Stimulated activated CD4-positive, alpha-beta T cell treated with anti-CD3 and anti-CD28 coated beads, Interleukin-1b, Interleukin-23, amount 100 ng/mL, for 24 hours (primary cell): ENCODE measurements around the gene NRXN3.

Experiments used
- DNase-seq, 4 experiments: peaks; one replicate each; pipeline ENCODE4 v3.0.0-alpha.2; 2020; ENCODE audit warnings: low read depth in 4 of 4, low spot score in 1 of 4

Gene NRXN3

DNA sequence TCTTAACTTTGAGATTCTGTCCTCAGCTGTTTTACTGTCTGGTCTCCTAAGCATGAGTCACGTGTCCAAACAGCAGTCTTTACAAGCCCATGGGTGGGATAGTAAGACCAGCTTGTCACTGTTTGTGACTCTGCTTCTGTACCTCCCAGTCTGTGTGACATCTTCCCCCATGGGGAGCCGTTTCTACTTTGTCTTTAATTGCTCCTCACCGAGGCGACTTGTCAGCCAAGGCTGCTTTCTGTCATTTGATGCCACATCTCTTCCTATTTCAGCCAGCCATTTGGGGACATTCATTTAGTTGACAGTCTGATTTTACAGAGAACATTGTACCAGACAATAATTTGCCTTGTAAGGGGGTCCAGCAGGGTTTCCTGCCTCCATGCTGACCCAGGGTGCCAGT, 534.8 kb downstream of the NRXN3 start:
- no peak for DNase-seq

DNA sequence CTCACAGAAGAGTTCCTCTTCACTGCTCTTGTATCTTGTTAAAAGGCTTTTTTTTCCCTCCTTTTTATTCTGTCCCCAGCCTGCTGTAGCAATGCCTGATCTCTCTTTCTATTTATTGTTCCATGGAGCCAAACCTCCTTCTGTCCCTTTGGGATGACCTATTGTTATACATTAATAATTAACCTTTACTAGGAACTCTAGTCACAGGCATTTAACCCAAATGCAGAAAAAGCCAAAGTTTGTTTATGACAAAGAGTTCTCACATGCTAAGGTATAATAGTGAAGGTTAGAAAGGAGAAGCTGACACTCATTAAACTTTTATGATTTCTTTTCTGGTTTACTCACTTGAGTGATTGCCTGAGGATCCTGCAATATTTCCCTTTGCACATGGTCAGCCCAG, 535.8 kb downstream of the NRXN3 start:
- DNase-seq = no peak

DNA sequence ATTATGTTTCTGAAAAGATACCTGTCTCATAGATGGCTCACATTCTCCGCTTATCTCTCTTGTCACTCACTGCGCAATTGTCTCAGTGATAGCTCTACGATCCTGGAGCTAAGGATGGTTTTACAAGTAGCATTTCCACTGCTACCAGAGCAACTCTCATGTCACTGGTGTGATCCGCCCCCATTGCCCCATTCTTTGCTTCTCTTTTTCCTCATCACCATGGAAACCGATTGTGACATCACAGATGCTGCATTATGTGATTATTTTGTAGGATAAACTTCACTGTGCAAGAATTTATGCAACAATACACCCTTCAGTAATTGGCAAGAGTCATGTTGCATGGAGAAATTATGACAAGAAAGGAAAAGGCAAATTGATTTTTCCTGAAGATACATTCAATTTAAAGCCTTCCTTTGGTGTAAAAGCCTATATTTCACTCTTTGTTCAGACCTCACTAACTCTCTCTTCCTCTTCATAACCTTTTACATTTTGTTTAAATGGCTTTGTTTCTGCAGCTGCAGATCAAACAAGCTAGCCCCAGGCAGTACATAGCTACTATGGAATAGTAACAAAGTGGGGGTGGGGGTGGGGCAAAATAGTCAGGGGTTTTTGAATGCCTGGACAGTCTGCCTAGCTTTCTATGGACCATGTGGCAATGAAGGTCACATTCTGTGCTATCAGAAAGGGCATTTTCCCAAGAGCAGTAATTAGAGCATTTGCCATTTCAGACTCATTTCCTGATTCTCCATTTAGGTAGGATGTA, 539.8 kb downstream of the NRXN3 start:
- DNase-seq = no peak

DNA sequence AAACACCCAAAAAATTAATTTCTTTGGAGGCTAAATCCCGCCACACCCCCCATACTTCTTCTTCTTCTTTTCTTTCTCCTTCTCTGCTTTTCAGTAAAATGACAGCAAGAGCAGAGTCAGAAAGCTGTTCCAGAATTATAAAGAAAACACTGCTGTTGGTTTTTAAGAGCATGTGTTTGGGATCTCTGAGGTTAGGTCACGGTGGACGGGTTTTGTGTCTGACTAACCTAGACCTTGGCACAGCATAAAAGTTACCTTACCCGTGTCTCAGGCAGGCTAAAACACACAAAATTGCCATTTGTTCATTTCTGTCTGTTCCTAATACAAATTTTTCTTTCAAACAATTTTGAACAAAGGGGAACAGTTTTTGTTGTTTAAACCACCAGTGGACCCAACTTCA, 540.8 kb downstream of the NRXN3 start:
- DNase-seq = no peak

DNA sequence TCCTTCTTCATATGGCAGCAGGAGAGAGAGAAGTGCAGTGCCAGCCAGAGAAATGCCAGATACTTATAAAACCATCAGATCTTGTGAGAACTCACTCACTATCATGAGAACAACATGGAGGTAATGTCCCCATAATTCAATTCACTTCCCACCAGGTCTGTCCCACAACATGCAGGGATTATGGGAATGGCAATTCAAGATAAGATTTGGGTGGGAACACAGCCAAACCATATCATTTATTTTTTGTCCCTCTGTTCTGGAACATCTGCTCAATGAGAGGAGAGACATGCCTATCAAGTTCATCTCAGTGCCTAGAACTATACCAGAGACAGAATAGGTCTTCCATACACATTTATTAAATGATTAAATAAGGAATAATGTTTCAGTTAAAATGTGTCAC, 543.5 kb downstream of the NRXN3 start:
- DNase-seq = no peak

DNA sequence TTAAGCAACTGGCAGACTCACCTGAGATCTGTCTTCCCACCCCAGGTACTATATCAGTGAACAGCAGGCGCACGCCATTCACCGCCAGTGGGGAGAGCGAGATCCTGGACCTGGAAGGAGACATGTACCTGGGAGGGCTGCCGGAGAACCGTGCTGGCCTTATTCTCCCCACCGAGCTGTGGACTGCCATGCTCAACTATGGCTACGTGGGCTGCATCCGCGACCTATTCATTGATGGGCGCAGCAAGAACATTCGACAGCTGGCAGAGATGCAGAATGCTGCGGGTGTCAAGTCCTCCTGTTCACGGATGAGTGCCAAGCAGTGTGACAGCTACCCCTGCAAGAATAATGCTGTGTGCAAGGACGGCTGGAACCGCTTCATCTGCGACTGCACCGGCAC, 544.5 kb downstream of the NRXN3 start:
- DNase-seq = no peak

DNA sequence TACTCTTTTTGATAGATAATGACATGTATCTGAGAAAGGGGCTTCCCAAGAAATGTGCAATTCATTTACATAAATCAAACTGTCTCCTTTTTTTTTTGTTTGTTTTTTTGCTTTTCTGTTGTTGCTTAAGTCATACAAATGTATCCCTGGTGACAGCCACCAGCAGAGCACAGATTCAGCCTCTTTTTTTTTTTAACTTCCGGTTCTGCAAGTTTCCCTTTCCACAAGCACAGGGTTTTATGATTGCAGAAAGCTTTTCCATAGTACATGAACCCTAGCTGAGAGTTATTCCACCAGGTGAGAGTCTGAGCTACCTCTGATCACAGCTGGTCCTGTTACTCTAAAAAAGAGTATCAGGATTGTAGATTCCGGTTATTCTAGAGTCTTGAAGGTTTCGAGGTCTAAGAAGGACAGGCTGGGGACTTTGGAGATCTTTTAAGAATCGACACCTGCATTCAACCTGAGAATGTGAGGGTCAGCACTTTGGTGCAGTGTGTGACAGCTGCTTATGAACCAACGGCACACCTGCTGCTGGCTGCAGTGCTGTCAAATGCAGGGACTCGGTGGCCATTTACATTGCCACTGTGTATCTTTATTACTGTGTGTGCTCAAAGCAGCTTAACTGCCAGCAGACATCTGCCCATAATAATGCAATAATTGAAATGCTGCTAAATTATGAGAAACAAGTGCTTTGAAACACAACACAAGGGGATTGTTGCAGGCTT, 551.7 kb downstream of the NRXN3 start:
- DNase-seq = no peak

DNA sequence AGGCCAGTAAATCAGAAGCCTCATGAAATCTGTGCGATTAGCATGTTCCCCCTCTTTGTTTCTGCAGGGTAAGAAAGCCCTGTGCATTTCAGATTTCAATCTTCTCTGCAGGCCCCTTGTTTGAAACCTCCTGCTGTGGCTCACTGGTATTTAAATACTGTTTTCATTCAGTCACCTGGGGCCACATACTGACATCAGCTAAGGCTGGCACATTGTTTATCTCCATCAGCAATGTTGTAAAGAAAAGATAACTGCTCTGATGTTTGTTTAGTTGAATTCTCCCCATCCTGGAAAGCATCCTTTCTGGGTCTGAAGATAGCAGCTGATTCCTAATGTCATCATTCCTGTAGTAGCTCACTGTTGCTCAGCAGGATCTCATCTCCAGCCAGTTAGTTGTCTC, 554.9 kb downstream of the NRXN3 start:
- no peak for DNase-seq

DNA sequence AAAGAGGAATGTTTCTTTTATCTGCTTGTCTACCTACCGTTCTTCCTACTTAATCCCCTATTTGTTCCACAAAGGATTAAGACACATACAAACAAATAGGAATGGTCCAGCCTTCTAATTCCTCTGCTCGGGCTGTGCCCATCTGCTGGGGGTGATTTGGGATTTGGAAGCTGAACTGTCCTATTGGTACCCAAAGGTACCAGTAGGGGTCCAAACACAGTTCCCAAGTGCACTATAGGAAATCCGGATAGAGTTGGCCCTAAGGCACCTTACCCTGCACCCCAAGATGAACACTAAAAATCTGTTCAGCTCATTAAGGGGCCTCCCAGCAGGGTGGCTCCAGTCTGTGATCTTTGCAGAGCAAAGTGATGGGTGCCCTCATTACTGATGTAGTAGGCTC, 566.9 kb downstream of the NRXN3 start:
- no peak for DNase-seq

DNA sequence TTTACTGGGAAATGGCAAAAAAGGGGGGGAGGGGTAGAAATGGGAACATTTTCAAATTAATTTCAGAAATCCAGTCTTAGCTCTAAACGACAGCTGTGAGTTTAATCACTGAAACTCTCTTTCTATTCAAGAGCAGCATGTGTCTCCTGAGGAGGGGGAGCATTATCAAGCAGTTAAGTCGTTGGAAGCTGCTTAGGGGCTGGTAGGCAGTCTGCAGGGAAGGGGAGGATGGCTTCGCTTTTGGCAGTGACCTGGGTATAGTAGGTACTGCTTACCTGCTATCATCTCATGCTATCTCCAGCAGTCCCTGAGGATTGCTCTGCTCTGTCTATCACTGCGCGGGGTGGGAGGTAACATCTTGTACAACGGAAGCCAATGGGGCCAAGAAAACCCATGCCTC, 567.4 kb downstream of the NRXN3 start:
- DNase-seq = no peak

DNA sequence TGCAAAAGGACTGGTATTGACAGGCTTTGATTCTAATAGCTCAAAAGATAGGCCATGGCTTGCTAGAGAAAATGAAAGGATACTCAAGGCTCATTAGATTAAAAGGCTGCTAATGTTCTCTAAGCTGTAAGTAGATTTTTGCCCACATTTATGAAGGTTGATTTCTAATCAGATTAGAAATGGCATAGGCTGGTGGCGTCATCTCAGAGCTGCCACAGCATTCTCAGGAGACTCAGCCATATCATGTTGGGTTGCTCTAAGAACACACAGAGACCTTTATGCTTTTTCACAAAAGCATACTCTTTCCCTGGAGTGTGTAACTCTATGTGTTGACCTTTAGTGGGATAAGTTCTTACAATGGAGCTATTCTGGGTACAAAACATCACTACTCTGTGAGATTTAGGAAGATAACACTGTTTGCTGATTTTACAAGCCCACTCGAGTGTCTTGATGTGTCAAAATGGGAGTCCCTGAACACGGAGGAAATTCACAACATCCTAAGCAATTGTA, 576.0 kb downstream of the NRXN3 start:
- no peak for DNase-seq

DNA sequence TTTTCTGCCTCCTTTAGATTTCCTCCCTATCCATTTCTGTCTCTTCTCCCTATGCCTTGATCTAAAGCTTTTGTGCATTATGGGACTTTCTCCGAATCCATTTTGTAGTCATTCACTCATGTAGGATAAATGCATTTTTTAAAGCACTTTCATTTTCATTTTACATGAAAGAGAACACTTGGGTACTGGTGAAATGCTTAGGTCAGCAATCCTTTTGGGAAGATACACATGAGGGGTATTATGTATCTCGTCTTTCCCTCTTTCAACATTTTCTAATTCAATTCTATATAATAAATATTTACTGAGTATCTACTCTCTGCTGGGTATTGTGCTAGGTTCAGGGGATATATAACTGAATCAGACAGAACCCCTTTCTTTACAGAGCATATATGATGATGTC, 577.6 kb downstream of the NRXN3 start:
- DNase-seq = no peak

DNA sequence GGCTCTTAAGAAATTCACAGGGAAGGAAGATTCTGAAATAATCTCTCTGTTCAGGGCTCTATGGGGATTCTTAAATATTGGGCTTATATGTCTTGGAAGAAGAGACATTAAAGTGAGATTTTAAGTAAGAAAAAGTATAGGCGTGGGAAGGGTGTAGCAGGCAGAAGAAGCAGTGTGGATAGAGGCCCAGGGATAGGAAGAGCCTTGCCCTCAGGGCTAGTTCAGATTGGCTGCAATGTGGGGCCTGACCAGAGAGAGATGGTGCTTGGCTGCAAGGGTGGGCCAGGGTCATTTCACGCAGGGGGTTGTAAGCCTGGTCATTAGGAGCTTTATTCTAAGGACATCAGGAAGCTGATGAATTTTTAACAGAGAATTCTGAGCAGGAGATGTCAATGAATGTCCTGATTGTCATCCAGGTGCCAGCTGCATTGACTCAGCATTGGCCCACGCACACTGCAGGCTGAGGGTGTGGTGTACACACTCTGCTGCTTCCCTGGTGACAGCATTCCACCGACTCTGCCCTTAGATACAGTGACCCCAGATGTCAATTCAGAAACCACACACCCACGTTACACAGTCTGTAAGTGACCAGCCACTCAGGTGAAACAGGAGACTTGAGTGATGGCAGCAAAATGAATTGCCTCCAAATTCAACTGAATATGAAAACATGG, 582.5 kb downstream of the NRXN3 start:
- DNase-seq = no peak

DNA sequence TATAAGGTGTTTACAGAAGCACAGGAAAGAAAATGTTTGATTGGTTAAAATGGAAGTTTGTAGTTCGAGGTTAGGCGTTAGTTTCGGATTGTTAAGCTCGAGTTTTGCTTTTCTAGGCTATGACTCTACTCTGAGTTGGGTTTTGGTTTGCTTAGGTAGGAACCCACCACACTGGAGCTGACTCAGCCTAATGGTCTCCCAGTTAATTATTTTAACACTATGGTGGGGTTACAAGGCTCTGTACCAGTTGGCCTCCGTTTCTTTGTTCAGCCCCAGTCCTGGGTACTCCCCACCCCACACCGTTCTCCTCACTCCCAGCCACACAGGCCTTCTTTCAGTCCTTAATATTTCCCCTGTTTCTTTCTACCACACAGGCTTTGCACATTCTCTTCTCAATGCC, 583.9 kb downstream of the NRXN3 start:
- DNase-seq = no peak

DNA sequence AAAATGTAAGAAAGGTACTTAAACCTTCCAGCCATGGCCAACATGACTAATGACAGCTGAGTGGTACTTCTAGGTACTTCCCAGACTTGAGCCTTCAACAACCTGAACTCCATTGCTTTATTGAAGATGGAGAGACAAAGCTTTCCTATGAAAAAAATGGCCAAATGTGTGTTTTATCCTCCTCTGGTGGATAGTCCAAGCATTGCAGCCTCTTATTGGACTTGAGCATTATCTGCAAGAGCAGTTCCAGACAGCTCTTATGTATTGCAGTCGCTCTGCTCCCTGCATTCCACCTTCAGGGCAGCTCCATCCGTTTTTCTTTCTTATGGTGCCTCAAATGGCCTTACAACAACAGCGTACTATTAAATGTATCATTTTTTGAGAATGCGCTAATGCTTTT, 588.2 kb downstream of the NRXN3 start:
- DNase-seq = no peak

DNA sequence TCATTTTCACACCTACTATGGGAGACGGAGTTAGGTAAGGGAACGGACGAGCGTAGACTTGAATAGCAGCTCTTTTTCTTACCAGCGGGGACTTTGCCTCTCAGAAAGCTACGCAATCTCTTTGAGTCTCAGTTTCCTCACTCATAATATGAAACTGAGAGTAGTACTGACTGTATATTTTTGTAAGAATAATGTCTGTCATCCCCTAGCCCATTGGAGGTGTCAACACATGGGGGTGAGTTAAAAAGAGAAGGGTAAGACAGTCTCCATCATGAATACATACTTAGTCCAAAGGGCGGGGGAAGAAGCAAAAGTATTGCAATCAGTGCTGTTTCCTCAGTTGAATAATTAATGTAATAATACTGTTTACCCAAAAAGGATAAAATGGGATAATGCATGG, 592.2 kb downstream of the NRXN3 start:
- no peak for DNase-seq

DNA sequence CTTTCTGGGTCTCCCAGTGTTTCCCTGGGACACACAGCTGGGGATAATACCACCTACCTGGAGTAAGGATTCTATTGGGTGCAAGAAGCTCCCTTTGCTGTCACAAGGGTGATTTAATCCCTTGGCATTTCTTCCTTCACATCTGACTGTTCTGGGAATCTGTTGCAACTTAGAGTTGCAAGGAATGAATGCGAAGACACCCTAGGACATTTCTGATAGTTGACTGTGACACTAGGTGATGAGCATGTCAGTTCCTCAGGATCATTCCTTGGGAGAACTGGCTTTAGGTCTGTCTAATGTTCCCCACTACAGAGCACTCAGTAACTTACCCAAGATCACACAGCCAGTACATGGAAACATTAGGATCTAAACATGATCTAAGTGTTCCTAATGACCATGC, 593.6 kb downstream of the NRXN3 start:
- DNase-seq = no peak

DNA sequence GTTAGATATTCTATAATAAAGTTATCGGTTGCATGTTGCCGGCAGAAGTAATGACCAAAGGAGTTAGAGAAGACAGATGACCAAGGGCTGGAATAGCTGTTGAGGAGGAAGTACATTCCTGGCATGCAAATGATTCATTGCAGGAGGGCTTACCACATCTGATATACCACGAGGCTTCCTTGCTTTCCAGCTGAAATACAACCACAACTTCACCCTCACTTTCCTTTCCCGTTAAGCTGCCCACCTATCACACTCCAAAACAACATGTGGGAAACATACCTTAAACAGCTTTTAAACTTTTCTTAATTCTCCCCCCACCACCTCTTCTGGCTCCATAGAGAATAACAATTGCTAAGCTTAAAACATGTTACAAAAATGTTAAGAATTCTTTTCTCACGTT, 594.1 kb downstream of the NRXN3 start:
- no peak for DNase-seq

DNA sequence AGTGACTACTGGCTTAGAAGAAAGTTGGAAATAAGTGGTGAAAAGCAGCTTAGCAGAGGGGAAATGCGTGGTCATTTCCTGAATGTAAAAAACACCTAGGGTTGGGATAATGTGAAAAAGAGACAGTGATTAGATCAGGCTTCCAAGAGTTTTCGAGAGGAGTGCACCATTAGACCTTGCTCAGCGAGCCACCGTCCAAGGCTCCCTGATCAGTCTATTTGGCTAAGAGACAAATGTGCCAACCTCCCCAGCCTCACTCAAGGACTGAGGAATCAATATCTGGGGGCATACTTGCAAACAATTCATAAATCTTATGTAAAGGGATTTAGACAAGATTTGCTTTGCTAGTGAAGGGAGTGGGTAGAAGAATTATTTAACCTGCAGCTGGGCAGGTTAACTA, 594.5 kb downstream of the NRXN3 start:
- no peak for DNase-seq

DNA sequence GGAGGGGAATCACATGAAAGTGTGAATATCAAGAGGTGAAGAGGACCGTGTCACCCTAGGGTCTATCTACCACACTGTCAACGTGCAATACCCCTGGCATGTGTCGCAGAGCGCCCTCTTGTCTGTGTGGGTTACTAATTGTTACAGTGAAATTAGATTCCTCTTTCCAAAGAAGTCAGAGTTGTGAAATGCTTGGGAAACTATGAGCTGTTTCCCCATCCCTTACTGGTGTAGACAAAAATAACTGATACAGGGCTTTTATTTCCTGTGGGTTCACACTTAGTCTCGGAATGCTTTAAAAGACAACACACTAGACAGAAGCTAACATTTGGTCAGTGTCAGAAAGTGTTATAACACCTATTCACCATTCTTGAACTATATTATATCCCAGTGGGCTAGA, 597.3 kb downstream of the NRXN3 start:
- no peak for DNase-seq

DNA sequence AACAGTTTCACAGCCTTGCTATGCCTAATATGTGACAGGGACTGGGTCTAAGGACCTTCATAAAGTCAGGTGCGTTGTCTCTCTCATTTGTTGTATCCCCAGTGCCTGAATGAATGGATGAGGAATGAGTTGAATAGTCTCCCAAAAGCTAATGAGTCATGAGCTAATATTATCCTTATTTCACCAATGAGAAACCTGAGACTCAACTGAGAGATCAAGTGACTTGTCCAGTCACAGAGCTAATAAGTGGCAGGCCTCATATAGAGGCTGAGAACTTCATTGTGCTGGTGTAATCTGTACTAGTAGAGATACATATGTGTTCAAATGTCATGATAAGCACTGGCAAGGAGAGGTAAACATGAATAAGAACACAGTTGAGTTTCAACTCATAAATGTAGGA, 612.4 kb downstream of the NRXN3 start:
- DNase-seq = no peak

DNA sequence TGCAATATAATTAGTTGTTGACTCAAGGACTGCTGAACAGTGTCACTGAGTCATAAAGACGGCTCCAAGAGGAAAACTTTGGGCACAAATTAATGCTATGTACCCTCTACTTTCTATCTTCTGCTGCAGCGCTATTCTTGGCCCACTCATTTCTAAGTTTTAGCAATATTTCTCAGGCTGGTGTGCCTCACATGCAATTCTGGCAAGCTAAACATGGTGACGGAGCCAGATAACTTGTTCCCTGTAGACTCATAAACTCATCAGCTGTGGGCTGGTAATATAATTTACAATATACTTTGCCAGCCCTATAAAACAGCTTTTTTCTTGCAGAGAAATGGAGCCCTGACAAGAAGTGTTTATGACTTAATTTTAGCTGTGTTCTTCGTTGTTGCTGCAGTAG, 615.1 kb downstream of the NRXN3 start:
- DNase-seq = no peak
